ENCODE data around the gene SPATA46. TPM values are rescaled to one million over a fixed set of nuclear protein-coding genes. Genes with fewer than 3 reads are reported as not detected.

The SPATA46 gene
- total and polyA plus RNA-seq, 2 of the 8 experiments (the other 6 are each of a cell fraction or from before 2014, with no cell fraction given), result not detected

DNA sequence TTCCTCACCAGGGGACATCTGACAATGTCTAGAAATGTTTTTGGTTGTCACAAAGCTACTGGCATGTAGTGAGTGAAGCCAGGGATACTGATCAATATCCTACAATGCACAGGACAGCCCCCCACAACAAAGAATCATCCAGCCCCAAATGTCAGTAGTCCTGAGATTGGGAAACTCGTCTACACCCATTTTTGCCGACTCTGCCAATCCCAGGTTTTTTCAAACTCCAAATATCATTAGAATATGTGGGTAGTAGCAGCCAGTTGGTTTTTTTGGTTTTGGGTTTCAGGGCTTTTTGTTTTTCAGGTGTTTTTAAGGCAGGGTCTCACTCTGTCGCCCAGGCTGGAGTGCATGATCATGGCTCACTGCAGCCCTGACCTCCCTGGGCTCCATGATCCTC, 5.9 kb downstream of the SPATA46 start:
- H3K9me3 ChIP-seq (ENCODE audit: insufficient read depth in 2 of 2, low read depth in 1 of 2, low read length in 1 of 2), result no peaks in the 10 kb centered on the region
- H3K9ac ChIP-seq (replicated peaks in 1 of 4; ENCODE audit: extremely low read depth in 1 of 4, low read depth in 3 of 4, low read length in 3 of 4), result no peak overlapping the region
- no peak overlapping the region for H2BK12ac ChIP-seq (ENCODE audit: low read depth, low read length)
- no peak overlapping the region for H2AFZ ChIP-seq (ENCODE audit: low read length)
- H3K27me3 ChIP-seq (replicated peaks in 1 of 4; ENCODE audit: control insufficient read depth in 3 of 4, extremely low read depth in 1 of 4, insufficient read depth in 3 of 4, low read length in 3 of 4), result no peaks in the 10 kb centered on the region
- H3K4ac ChIP-seq (replicated peaks; ENCODE audit: insufficient read length, low read depth, low read length), result no peak overlapping the region
- H3K79me1 ChIP-seq (ENCODE audit: low read depth, low read length), result no peaks in the 10 kb centered on the region
- FAIRE-seq (no peak), DNase-seq (ENCODE audit: low read depth in 1 of 2, low spot score in 2 of 2) (no peak)
- H4K91ac ChIP-seq (replicated peaks; ENCODE audit: insufficient read length, low read length), result no peak overlapping the region
- peaks cover 0 to 6% (median under 1%) of the 10 kb centered on the region in 4 experiments; a peak in 1 of 8 replicates for H3K36me3 ChIP-seq (ENCODE audit: control insufficient read depth in 2 of 4, insufficient read depth in 4 of 4, low read length in 3 of 4)
- H3K27ac ChIP-seq (ENCODE audit: low read depth, low read length), result no peak overlapping the region
- no peak overlapping the region for H2BK5ac ChIP-seq (ENCODE audit: low read depth, low read length)
- WGBS, 2 experiments (ENCODE audit: extremely low coverage in 1 of 2, insufficient coverage in 1 of 2, insufficient read length in 1 of 2, insufficient replicate concordance in 2 of 2, low coverage in 1 of 2, low lambda C conversion rate in 2 of 2, missing lambda C conversion rate in 1 of 2), result 91% methylated on average over 3 of the region's 3 CpGs; no CpG with 5 or more reads in 1 of the 2 experiments
- no peaks in the 10 kb centered on the region for H3K4me1 ChIP-seq (replicated peaks in 1 of 4; ENCODE audit: control insufficient read depth in 3 of 4, insufficient read depth in 4 of 4, low read length in 3 of 4)
- H4K5ac ChIP-seq (ENCODE audit: insufficient read length, low read depth, low read length), result no peak overlapping the region
- no peak overlapping the region for H2BK120ac ChIP-seq (replicated peaks; ENCODE audit: low read depth, low read length)
- H2BK15ac ChIP-seq (ENCODE audit: low read length), result no peak overlapping the region
- H3K23me2 ChIP-seq (ENCODE audit: low read depth, low read length), result no peaks in the 10 kb centered on the region
- H3K14ac ChIP-seq (ENCODE audit: insufficient read length), result no peak overlapping the region
- no peak overlapping the region for H3K56ac ChIP-seq (replicated peaks; ENCODE audit: insufficient read length, low read depth, low read length)
- ChIA-PET CTCF (ENCODE audit: partially characterized antibody) (interaction anchor here (1.0 to 2.1 kb wide), 4 partner anchors 13 to 327 kb away, joined by 3 to 6 read pairs (median 4); no protein-coding TSS in a partner anchor), POLR2A (ENCODE audit: partially characterized antibody) (no interaction called here)
- H4K8ac ChIP-seq (ENCODE audit: extremely low read depth, insufficient read depth, low read length), result no peak overlapping the region
- no peaks in the 10 kb centered on the region for H3K79me2 ChIP-seq (ENCODE audit: control insufficient read depth in 1 of 2, insufficient read depth in 2 of 2, low read length in 2 of 2)
- no peak overlapping the region for H3K4me3 ChIP-seq (ENCODE audit: extremely low read depth in 1 of 4, insufficient read depth in 2 of 4, low read depth in 3 of 4, low read length in 4 of 4)
- no peak overlapping the region for H3K18ac ChIP-seq (ENCODE audit: extremely low read depth, low read length)
- H3K4me2 ChIP-seq (ENCODE audit: insufficient read depth in 1 of 2, low read depth in 2 of 2, low read length in 2 of 2), result no peak overlapping the region
- H3K23ac ChIP-seq (ENCODE audit: insufficient read length), result no peak overlapping the region
- no peak overlapping the region for H2AK5ac ChIP-seq (ENCODE audit: low read depth, low read length)
- H2BK20ac ChIP-seq (ENCODE audit: low read length), result no peak overlapping the region
- no peaks in the 10 kb centered on the region for H4K20me1 ChIP-seq (replicated peaks in 1 of 2; ENCODE audit: control insufficient read depth in 1 of 2, insufficient read depth in 2 of 2, low read length in 2 of 2)
- TF ChIP-seq POU5F1 (IDR thresholded peaks at IDR 0.05; ENCODE audit: low read depth, low read length) (no peak), GABPA (IDR thresholded peaks at IDR 0.05; ENCODE audit: borderline replicate concordance, insufficient read depth, low read length) (no peak), KDM1A (IDR thresholded peaks at IDR 0.05; ENCODE audit: borderline replicate concordance, low read length) (no peak), KDM5A (IDR thresholded peaks at IDR 0.05; ENCODE audit: low read length) (no peak), POLR2A (IDR thresholded peaks at IDR 0.05; ENCODE audit: control extremely low read depth in 1 of 2, low read depth in 2 of 2, low read length in 2 of 2) (no peak), SUZ12 (IDR thresholded peaks at IDR 0.05; ENCODE audit: low read length) (no peak), HDAC2 (IDR thresholded peaks at IDR 0.05; ENCODE audit: borderline replicate concordance in 1 of 2, low read depth in 2 of 2, low read length in 2 of 2) (no peak), NANOG (IDR thresholded peaks at IDR 0.05; ENCODE audit: insufficient read depth, low read depth, low read length, poor library complexity, severe bottlenecking) (no peak), YY1 (IDR thresholded peaks at IDR 0.05; ENCODE audit: low read depth, low read length) (no peak), SP1 (IDR thresholded peaks at IDR 0.05; ENCODE audit: low read depth, low read length) (no peak)
- TF ChIP-seq, protein P1, sequence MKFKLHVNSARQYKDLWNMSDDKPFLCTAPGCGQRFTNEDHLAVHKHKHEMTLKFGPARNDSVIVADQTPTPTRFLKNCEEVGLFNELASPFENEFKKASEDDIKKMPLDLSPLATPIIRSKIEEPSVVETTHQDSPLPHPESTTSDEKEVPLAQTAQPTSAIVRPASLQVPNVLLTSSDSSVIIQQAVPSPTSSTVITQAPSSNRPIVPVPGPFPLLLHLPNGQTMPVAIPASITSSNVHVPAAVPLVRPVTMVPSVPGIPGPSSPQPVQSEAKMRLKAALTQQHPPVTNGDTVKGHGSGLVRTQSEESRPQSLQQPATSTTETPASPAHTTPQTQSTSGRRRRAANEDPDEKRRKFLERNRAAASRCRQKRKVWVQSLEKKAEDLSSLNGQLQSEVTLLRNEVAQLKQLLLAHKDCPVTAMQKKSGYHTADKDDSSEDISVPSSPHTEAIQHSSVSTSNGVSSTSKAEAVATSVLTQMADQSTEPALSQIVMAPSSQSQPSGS (IDR thresholded peaks at IDR 0.05; ENCODE audit: low read length), result no peak
- TF ChIP-seq, protein P2, sequence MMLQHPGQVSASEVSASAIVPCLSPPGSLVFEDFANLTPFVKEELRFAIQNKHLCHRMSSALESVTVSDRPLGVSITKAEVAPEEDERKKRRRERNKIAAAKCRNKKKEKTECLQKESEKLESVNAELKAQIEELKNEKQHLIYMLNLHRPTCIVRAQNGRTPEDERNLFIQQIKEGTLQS (IDR thresholded peaks at IDR 0.05; ENCODE audit: insufficient read depth, low read depth, low read length), result no peak
